Measurements from ENCODE around the gene CCL18. TPM values are rescaled to one million over a fixed set of nuclear protein-coding genes. Genes with fewer than 3 reads are reported as not detected.

The CCL18 gene
- total and polyA plus RNA-seq, 2 of the 8 experiments (the other 6 are each of a cell fraction or from before 2014, with no cell fraction given), result not detected

DNA sequence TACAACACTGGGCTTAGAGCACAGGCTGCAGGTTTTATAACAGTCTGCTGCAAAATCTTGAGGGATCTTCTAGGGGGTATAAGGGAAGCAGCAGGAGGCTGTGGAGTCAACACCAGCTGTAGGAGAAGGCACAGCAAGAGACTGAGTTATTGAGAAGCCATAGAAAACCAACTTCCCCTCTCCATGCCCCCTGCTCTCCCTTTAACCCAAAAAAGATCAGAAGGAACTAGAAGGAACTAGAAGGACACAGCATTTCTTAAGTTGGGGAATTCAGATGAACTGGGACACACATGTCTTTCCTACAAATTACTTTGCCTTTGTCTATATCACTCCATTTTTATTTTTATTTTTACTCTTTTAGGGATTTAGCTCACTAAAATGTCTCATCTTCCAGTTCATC, 6.2 kb upstream of the CCL18 start:
- no peak overlapping the region for H3K27ac ChIP-seq (ENCODE audit: low read depth, low read length)
- H3K18ac ChIP-seq (ENCODE audit: extremely low read depth, low read length), result no peak overlapping the region
- no peak overlapping the region for H3K9ac ChIP-seq (replicated peaks in 1 of 4; ENCODE audit: extremely low read depth in 1 of 4, low read depth in 3 of 4, low read length in 3 of 4)
- no peaks in the 10 kb centered on the region for H3K4me1 ChIP-seq (replicated peaks in 1 of 4; ENCODE audit: control insufficient read depth in 3 of 4, insufficient read depth in 4 of 4, low read length in 3 of 4)
- no peaks in the 10 kb centered on the region for H3K23me2 ChIP-seq (ENCODE audit: low read depth, low read length)
- no peaks in the 10 kb centered on the region for H4K20me1 ChIP-seq (replicated peaks in 1 of 2; ENCODE audit: control insufficient read depth in 1 of 2, insufficient read depth in 2 of 2, low read length in 2 of 2)
- CTCF ChIA-PET (ENCODE audit: partially characterized antibody), result interaction anchor here (1.0 to 2.6 kb wide), 4 partner anchors 11 to 100 kb away, joined by 3 to 13 read pairs (median 4); no protein-coding TSS in a partner anchor
- H2AFZ ChIP-seq (ENCODE audit: low read length), result no peak overlapping the region
- FAIRE-seq, result no peak
- H3K4me3 ChIP-seq (ENCODE audit: extremely low read depth in 1 of 4, insufficient read depth in 2 of 4, low read depth in 3 of 4, low read length in 4 of 4), result no peak overlapping the region
- H3K79me1 ChIP-seq (ENCODE audit: low read depth, low read length), result no peaks in the 10 kb centered on the region
- no peak for DNase-seq (ENCODE audit: low read depth in 1 of 2, low spot score in 2 of 2)
- H3K56ac ChIP-seq (replicated peaks; ENCODE audit: insufficient read length, low read depth, low read length), result no peak overlapping the region
- POLR2A ChIA-PET (ENCODE audit: partially characterized antibody), result no interaction called here
- no peak overlapping the region for H3K14ac ChIP-seq (ENCODE audit: insufficient read length)
- no peaks in the 10 kb centered on the region; a peak in 1 of 7 replicates for H3K27me3 ChIP-seq (replicated peaks in 1 of 4; ENCODE audit: control insufficient read depth in 3 of 4, extremely low read depth in 1 of 4, insufficient read depth in 3 of 4, low read length in 3 of 4)
- H2AK5ac ChIP-seq (ENCODE audit: low read depth, low read length), result no peak overlapping the region
- no peaks in the 10 kb centered on the region for H3K36me3 ChIP-seq (ENCODE audit: control insufficient read depth in 2 of 4, insufficient read depth in 4 of 4, low read length in 3 of 4)
- H2BK20ac ChIP-seq (ENCODE audit: low read length), result no peak overlapping the region
- no peak overlapping the region for H2BK120ac ChIP-seq (replicated peaks; ENCODE audit: low read depth, low read length)
- H3K79me2 ChIP-seq (ENCODE audit: control insufficient read depth in 1 of 2, insufficient read depth in 2 of 2, low read length in 2 of 2), result no peaks in the 10 kb centered on the region
- no peak overlapping the region for H4K5ac ChIP-seq (ENCODE audit: insufficient read length, low read depth, low read length)
- no peak overlapping the region for H3K23ac ChIP-seq (ENCODE audit: insufficient read length)
- H2BK15ac ChIP-seq (ENCODE audit: low read length), result no peak overlapping the region
- H3K4me2 ChIP-seq (ENCODE audit: insufficient read depth in 1 of 2, low read depth in 2 of 2, low read length in 2 of 2), result no peak overlapping the region
- TF ChIP-seq ASH2L (IDR thresholded peaks at IDR 0.05; ENCODE audit: low read length), result no peak
- TF ChIP-seq HDAC6 (IDR thresholded peaks at IDR 0.05; ENCODE audit: low read depth, low read length), result no peak
- no peak for TF ChIP-seq TBP (IDR thresholded peaks at IDR 0.05; ENCODE audit: low read depth, low read length)
- no peak overlapping the region for H2BK5ac ChIP-seq (ENCODE audit: low read depth, low read length)
- H4K8ac ChIP-seq (ENCODE audit: extremely low read depth, insufficient read depth, low read length), result no peak overlapping the region
- H4K91ac ChIP-seq (replicated peaks; ENCODE audit: insufficient read length, low read length), result no peak overlapping the region
- H3K4ac ChIP-seq (replicated peaks; ENCODE audit: insufficient read length, low read depth, low read length), result no peak overlapping the region
- no peaks in the 10 kb centered on the region for H3K9me3 ChIP-seq (ENCODE audit: insufficient read depth in 2 of 2, low read depth in 1 of 2, low read length in 1 of 2)
- H2BK12ac ChIP-seq (ENCODE audit: low read depth, low read length), result no peak overlapping the region

Measured in H1 (cell line).